Esophagus muscularis mucosa (tissue), 3 donors: ENCODE measurements around the gene NDUFAF2.

Experiments used
- CTCF ChIP-seq, 3 experiments: fragments of 200-600 bp in 2 of 3; fragments of 450-650 bp in 1 of 3; sonication (generic) in 2 of 3; IDR thresholded peaks; one replicate each; pipeline ENCODE4 v1.5.1; 2017 to 2019; ENCODE audit warnings: antibody characterized with exemption in 3 of 3, mild to moderate bottlenecking in 2 of 3, moderate library complexity in 1 of 3
- POLR2A ChIP-seq: fragments of 450-650 bp; IDR thresholded peaks from one replicate; pipeline ENCODE4 v1.6.1; 2017; ENCODE audit warnings: antibody characterized with exemption, moderate library complexity, mild to moderate bottlenecking, low read depth

DNA sequence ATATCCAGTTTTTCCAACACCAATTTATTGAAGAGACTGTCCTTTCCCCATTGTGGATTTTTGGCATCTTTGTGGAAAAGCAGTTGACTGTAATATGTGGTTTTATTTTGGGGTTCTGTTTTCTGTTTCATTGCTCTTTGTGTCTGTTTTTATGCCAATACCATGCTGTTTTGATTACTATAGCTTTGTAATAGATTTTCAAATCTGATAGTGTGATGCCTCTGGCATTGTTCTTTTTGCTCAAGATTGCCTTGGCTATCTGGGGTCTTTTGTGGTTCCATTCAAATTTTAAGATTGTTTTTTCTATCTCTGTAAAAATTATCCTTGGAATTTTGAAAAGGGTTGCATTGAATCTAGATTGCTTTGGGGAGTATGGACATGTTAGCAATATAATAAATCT, 99.5 kb downstream of the NDUFAF2 start:
- TF ChIP-seq CTCF (IDR thresholded peaks at IDR 0.05) (no peak), POLR2A (no peak)
